DMS153 (cell line): ENCODE results near the gene FBXW9.
"Not testable (repeated sequence)": the region's sequence is repeated elsewhere in the genome, so short reads cannot be mapped to it uniquely, and the experiment has no call there.

Experiments
- DNase-seq: peaks from one replicate; lab custom pipeline; 2025; lab: John Stamatoyannopoulos, UW

The FBXW9 gene

DNA sequence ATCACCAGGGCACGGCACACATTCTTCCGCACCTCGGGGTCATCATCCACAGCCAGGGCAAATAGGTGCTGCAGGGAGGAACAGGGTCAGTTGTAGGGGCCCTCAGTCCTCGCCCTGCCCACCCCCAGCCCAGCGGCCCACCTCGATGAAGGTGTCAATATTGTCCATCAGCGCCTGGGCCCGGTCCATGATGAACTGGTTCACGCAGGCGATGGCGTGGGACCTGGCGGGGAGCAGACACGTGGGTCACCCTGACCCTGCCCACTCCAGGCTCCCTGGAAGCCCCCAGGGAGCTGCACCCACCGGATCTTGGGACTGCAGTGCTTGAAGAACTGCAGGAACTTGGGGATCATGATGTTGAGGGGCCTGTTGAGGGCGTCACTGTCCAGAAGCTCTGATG is 18.7 kb upstream of the FBXW9 start:
- no peak for DNase-seq

- not testable (repeated sequence) for DNase-seq
Observed at GRCh38 chr19:12713304-12713703, 16.9 kb upstream of the FBXW9 start.

GRCh38 chr19:12712077-12712476 is 15.6 kb upstream of the FBXW9 start:
- DNase-seq: not testable (repeated sequence)

DNA sequence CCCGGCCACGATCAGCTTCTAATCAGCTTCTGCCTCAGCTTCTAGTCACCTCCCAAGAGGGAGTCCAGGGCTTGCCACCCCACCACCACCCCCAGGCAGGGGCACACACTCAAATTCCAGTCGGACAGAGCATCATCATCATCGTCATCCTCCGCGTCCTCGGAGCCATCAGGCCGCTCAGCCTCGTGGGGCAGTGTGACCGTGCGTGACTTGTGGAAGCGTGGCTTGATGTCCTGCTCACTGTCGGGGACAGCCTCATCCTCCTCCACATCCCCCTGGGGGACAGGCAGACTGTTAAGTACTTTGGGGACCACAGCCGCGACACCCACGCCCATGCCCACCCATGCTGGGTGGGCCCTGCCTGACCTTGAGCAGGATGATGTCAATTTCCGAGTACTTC is 14.8 kb upstream of the FBXW9 start:
- DNase-seq: no peak

GRCh38 chr19:12708641-12709040 is 12.2 kb upstream of the FBXW9 start:
- DNase-seq: no peak

DNA sequence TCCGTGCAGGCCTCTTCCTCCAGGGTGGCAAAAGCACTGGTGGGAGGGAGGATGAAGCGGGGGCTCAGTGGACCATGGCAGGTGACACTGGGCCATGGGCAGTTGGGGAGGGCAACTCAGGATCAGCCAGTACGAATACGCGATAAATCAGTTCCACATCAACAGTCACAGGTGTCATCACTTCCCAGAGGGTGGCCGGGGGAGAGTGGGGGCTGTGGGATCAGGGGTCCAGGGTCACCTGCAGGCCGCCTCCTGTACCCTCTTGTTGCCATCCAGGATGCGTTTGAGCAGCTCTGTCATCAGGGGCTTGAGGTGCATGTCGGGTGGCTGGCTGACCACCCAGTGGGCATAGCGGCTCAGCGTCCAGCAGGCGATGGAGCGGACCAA is 9.9 kb upstream of the FBXW9 start:
- DNase-seq: no peak

DNA sequence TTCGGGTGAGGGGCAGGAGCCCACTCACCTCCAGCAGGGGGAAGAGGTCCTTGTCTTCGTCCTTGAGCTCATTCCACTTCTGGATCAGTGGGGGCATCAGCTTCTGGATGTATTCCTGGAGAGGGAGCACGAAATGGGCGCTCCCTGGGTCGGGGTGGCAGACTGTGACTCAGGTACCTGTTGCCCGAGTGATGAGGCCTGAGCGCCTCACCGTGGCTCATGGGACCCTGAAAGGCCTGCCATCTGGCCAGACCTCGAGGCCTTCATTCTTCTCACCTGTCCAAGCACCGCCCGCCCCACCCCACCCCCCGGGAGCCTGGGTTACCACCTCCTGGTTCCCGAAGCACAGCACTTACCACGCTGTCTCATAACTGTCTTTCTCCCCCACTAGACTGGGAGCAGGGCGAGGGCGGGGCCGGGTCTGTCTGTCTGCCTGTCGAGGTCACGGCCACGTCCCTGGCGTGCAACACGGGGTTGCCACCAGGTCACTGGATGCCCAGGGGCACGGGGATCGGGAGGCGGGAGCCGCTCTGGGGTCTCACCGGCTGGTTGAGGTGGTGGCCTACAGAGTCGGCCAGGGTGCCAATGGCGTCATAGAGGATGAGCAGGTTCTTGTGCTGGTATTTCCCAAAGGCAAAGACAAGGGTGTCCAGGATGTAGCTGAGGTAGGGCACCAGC is 9.4 kb upstream of the FBXW9 start:
- no peak for DNase-seq

GRCh38 chr19:12705169-12705568 is 8.7 kb upstream of the FBXW9 start:
- no peak for DNase-seq

- DNase-seq: peak; percentile 6
Observed at GRCh38 chr19:12703046-12703445, 6.6 kb upstream of the FBXW9 start.

- no peak for DNase-seq
Observed at GRCh38 chr19:12701596-12702282, 5.3 kb upstream of the FBXW9 start.

DNA sequence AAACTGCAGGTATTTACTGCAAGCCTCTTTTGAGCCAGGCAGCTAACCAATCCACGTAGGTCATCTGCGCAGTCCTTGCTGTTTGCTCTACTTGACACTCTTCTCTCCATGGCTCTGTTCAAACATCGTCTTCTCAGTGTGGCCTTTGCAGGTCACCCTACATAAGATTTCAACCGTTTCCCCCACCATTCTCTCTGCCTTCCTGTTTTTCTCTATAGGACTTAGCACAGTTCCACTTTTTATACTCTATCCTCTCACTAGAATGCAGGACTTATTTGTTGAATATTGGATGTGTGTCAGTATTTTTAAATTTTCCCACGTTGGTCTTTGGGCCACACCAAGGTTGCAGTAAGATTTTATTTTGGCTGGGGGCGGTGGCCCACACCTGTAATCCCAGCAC is 1.7 kb upstream of the FBXW9 start:
- DNase-seq: no peak

DNA sequence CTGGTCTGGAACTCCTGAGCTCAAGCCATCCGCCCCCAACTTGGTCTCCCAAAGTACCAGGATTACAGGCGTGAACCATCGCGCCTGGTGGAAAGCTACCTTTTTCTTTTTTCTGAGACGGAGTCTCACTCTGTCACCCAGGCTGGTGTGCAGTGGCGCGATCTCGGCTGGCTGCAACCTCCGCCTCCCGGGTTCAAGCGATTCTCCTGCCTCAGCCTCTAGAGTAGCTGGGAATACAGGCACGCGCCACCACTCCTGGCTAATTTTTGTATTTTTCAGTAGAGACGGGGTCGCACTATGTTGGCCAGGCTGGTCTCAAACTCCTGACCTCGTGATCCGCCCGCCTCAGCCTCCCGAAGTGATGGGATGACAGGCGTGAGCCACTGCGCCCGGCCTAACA is 994 bp upstream of the FBXW9 start:
- not testable (repeated sequence) for DNase-seq

DNA sequence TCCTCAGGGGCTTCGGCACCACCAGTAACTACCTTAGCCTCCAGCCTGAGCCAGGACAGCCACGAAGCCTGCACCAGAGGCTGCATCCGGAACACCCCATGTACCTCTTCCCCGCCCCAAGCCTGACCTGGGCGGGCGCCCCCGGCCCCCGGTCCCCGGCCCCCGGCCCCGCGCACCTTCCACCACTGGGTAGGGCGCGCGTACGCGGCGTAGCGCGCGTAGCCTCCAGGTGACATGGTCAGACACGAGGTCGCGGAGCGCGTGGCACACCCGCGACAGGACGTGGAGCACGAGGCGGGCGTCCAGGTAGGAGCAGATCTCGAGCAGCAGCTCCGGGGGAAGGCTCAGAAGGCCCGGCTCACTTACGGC is 450 bp downstream of the FBXW9 start:
- no peak for DNase-seq

- DNase-seq: no peak
Observed at GRCh38 chr19:12695514-12695913, 917 bp downstream of the FBXW9 start.

- DNase-seq: no peak
Observed at GRCh38 chr19:12695096-12695495, 1.3 kb downstream of the FBXW9 start.

DNA sequence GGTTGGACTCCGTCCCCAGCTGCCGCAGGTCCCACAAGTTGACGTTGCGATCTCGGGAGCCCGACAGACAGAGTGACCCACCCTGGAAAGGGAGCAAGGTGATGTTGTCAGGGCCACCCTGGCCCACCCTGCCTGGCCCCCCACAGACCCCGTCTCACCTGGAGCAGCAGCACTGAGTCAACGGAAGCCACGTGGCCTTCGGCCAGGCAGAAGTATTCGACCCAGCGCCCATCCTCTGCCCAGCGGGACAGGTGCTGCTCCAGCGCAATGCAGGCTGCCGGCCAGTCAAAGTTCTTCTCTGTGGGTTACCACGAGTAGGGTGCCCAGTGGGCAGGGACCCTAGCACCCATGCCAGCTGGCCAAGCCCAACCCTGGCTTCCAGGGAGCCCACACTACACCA is 1.8 kb downstream of the FBXW9 start:
- no peak for DNase-seq

- no peak for DNase-seq
Observed at GRCh38 chr19:12692960-12693359, 3.5 kb downstream of the FBXW9 start.

GRCh38 chr19:12689581-12690216 is 6.7 kb downstream of the FBXW9 start:
- no peak for DNase-seq

DNA sequence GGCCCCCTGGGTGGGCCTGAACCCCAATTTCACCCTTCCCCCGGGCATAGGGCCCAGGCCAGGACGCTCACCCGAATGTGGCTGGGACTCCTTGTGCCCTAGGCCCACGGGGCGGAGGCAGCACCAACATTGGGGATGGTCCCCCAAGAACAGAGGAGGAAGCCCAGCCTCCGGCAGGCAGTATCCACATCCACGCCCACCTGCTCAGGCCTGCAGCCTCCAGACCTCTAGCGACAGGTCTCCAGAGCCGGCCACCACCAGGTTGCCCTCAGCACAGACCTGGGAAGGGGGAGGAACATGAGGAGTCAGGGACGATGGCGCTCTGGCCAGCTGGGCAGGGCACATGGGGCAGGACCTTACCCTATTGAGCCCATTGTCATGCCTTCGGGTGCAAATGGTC is 7.4 kb downstream of the FBXW9 start:
- DNase-seq: no peak

- no peak for DNase-seq
Observed at GRCh38 chr19:12687496-12688196, 8.8 kb downstream of the FBXW9 start, which contains the start of gene GNG14. Gene GNG14, plus strand, starts transcription at chr19:12687998. Its CDS starts 51 bp downstream, at chr19:12688049.

- no peak for DNase-seq
Observed at GRCh38 chr19:12685831-12686230, 10.6 kb downstream of the FBXW9 start.

GRCh38 chr19:12681074-12681987 is 15.1 kb downstream of the FBXW9 start, which contains the start of gene DHPS:
Gene DHPS, minus strand, starts transcription at chr19:12681880. Its CDS starts 114 bp downstream, at chr19:12681766.
- DNase-seq: peak; percentile 97
